COLO668 (cell line): ENCODE results near the gene MPL.
A peak's percentile ranks its signal among the peaks of the same experiment; 100 is the strongest.

Experiments used
- DNase-seq: peaks from one replicate; lab custom pipeline; 2025; ENCODE audit not compliant: unreplicated experiment; lab: John Stamatoyannopoulos, UW

Gene MPL

DNA sequence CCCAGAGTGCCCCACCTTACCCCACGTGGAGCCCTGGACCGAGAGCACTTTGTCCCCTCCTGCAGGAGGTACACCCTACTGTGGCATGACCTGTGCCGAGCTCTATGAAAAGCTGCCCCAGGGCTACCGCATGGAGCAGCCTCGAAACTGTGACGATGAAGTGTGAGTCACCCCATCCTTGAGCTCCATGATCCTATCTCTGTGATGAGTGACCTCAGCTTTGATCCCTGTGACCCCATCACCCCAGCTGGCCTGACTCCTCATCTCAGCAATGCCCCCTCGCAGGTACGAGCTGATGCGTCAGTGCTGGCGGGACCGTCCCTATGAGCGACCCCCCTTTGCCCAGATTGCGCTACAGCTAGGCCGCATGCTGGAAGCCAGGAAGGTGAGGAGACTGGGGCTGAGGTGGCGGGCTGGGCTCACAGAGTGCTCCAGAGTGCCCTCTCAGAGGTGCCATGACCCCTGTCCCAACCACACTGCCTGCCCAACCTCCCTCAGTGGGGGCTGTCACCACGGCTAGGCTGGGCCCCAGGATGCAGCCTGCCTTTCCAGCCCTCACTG, 16.2 kb upstream of the MPL start:
- DNase-seq, result no peak

- DNase-seq, result no peak
Measured at GRCh38 chr1:43322506-43322905, 15.1 kb upstream of the MPL start.

DNA sequence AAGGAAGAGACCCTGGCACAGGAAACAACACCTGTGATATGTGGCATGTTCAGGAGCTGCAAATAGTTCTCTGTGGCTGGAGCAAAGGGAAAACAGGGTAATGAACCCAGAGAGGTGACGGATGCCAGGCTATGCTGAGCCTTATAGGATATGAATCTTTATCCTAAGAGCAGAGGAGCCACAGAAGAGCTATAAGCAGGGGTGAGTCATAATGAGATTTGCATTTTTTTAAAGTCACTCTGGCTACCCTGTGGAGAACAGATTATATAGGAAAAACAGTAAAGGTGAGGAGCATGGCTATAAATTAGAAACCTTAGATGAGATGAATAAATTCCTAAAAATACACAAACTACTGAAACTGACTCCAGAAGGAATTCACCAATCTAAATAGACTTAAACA, 12.8 kb upstream of the MPL start:
- DNase-seq, result no peak

DNA sequence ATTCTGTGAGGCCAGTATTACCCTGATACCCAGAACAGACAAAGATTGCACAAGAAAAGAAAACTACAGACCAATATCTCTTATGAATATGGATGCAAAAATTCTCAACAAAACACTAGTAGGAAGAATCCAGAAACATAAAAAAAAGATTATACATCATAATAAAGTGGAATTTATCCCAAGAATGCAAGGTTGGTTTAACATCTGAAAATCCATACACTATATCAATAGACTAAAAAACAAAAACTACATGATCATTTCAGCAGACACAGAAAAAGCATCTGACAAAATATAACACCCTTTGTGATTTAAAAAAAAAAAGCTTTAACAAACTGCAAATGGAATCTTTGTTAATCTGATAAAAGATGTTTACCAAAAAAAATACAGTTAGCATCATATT, 12.2 kb upstream of the MPL start:
- no peak for DNase-seq

DNA sequence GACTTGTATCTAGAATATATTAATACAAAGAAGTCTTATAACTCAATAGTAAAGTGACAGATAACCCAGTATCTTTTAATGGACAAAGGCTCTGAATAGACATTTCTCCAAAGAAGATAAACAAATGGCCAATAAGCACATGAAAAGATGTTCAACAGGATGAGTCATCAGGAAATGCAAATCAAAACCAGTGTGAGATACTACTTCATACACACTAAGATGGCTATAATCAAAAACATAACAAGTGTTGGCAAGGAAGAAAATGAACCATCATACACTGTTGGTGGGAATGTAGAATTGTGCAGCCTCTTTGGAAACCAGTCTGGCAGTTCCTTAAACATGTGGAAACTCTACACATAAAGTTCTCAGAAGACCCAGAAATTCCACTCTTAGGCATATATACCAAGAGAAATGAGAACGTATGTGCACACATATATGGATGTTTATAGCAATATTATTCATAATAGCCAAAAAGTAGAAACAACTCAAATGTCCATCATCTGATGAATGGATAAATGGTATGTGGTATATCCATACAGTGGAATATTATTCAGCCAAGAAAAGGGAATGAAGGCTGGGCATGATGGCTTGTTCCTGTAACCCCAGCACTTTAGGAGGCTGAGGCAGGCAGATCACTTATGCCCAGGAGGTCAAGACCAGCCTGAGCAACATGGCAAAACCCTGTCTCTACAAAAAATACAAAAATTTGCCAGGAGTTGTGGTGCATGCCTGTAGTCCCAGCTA, 9.9 kb upstream of the MPL start:
- no peak for DNase-seq

- no peak for DNase-seq
Measured at GRCh38 chr1:43329995-43330751, 7.4 kb upstream of the MPL start.

- no peak for DNase-seq
Measured at GRCh38 chr1:43331688-43332087, 5.9 kb upstream of the MPL start.

- no peak for DNase-seq
Measured at GRCh38 chr1:43334453-43335205, 3.0 kb upstream of the MPL start.

DNA sequence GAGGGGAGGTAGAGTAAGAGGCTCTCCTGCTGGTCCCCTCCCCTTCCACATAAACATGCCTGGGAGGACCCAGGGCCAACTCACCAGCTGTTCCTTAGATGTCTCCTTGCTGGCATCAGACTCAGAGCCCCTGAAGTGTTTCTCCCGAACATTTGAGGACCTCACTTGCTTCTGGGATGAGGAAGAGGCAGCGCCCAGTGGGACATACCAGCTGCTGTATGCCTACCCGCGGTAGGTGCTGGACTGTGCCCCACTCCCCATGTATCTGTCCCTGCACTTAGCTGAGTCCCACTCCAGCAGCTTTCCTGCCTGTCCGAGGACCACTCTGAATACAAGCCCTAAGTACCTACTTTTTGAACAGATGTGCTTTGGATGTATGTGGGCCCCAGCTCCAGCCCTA, 383 bp downstream of the MPL start:
- no peak for DNase-seq

- DNase-seq, result no peak
Measured at GRCh38 chr1:43339584-43340232, 2.1 kb downstream of the MPL start.

DNA sequence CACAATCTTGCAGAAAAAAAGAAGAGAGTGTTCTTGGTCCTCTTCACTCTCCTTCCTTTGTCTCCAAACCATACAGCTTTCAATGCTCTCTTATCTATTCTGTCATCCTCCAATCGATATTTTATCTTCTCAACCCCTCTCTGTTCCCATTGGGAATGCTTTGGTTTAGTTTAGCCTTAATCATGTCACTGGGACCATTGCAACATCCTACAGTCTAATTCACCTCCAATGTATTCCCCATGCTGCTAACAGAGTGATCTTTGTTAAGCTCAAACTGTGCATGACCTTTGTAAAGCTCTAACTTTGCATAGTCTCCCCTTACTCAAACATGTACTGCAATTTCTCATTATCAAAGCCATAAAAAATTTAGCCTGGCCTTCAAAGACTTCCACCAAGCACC, 2.9 kb downstream of the MPL start:
- no peak for DNase-seq

DNA sequence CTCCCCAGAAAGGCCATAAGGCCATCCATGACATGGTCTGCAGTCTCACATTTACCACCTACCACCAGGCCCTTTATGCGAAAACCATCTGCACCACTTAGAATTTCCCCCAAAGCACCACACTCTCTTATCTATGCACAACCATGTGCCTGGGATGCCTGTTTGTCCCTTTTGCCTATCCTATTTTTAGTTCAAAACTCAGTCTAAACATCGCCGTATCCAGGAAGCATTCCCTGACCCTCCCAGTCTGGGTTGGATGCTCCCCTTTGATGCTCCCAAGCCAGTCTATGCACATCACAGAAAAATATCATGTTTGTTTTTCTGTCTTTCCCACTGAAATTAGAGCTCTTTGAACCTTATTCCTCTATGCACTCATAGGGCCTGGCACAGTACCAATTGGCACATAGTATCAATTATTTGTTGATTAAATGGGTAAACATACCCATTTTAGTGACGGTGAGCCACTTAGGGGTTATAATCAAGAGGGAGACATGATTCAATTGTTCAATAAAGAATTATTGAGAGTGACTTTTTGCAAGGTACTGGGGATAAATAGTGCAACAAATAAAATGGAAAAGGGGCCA, 6.7 kb downstream of the MPL start:
- no peak for DNase-seq

- no peak for DNase-seq
Measured at GRCh38 chr1:43345120-43345519, 7.5 kb downstream of the MPL start.

- DNase-seq, result no peak
Measured at GRCh38 chr1:43346636-43347035, 9.0 kb downstream of the MPL start.

DNA sequence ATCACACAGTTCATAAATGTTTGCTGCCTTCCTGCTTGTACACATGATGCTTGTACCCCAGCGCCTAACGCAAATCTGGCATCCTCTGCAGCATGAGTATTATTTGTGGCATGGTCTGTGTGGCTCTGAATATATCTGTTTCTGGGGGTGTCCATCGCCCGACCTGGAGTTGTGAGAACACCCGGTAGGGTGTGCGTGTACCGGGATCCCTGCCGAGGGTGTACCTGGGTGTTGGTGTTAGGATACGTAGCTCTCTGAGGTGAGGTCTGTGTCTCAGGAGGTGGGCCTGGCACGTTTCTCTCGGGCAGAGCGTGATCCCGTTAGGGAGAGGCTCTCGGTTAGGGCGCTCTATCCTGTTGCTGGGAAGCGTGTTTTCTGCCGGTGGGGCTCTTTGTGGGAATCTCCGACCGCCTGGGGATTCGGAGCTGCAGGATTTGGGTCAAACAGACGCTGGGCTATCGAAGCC, 10.8 kb downstream of the MPL start:
- DNase-seq, result peak; percentile 90

- DNase-seq, result peak; percentile 99
Measured at GRCh38 chr1:43348809-43349593, 11.4 kb downstream of the MPL start.

- DNase-seq, result no peak
Measured at GRCh38 chr1:43349594-43350306, 12.1 kb downstream of the MPL start.

- no peak for DNase-seq
Measured at GRCh38 chr1:43350976-43351375, 13.4 kb downstream of the MPL start.
